HL-60 (cell line): ENCODE data around the gene CPED1.
"Not testable (repeated sequence)": the region's sequence is repeated elsewhere in the genome, so short reads cannot be mapped to it uniquely, and the experiment has no call there.

ENCODE experiments used
- DNase-seq, 2 experiments: peaks; one replicate each; pipeline ENCODE4 v3.0.0-alpha.2; 2010 to 2020; ENCODE audit warnings: low read depth in 1 of 2, low spot score in 1 of 2
- H3K27ac ChIP-seq: fragments of 250-450 bp; sonication (Bioruptor Pico); replicated peaks from 2 replicates; pipeline ENCODE4 v1.5.1; 2020; ENCODE audit warnings: mild to moderate bottlenecking, moderate library complexity
- H3K27me3 ChIP-seq: fragments of 250-450 bp; sonication (Bioruptor Pico); 2 replicates; pipeline ENCODE4 v1.5.1; 2021; ENCODE audit warnings: mild to moderate bottlenecking, moderate library complexity; ENCODE audit not compliant: insufficient read depth, poor library complexity, severe bottlenecking
- H3K4me3 ChIP-seq: replicated peaks from 2 replicates; pipeline ENCODE4 v1.5.1; 2011; ENCODE audit warnings: mild to moderate bottlenecking, control low read depth, low read length; ENCODE audit not compliant: insufficient read depth
- CTCF ChIP-seq: IDR thresholded peaks from one replicate; pipeline ENCODE4 v1.5.1; 2011; ENCODE audit warnings: low read length, control low read depth, inconsistent platforms; ENCODE audit not compliant: insufficient read depth
- GABPA ChIP-seq: IDR thresholded peaks from 2 replicates; pipeline ENCODE4 v1.6.1; 2012; ENCODE audit warnings: low read depth
- POLR2AphosphoS5 ChIP-seq: IDR thresholded peaks from 2 replicates; pipeline ENCODE4 v1.6.1; 2012; ENCODE audit warnings: low read depth
- SPI1 ChIP-seq: IDR thresholded peaks from 2 replicates; pipeline ENCODE4 v1.6.1; 2012; ENCODE audit warnings: low read depth, mild to moderate bottlenecking, borderline replicate concordance
- TF ChIP-seq, protein P1 (sequence below): IDR thresholded peaks from 2 replicates; pipeline ENCODE4 v1.6.1; 2012; ENCODE audit warnings: low read depth; ENCODE audit not compliant: insufficient replicate concordance

Gene CPED1

DNA sequence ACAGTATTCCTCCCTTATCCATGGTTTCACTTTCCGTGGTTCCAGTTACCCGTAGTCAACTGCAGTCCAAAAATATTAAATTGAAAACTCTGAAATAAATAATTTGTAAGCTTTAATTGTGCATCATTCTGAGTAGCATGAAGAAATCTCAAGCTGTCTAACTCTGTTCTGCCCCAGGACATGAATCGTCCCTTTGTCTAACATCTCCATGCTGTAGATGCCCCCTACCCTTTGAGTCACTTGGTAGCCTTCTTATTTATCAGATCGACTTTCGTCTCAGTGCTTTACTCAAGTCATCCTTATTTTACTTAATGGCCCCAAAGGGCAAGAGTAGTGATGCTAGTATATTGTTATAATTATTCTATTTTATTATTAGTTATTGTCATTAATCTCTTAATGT lies 41.8 kb downstream of the CPED1 start:
- H3K27ac ChIP-seq, result no peak overlapping the region

DNA sequence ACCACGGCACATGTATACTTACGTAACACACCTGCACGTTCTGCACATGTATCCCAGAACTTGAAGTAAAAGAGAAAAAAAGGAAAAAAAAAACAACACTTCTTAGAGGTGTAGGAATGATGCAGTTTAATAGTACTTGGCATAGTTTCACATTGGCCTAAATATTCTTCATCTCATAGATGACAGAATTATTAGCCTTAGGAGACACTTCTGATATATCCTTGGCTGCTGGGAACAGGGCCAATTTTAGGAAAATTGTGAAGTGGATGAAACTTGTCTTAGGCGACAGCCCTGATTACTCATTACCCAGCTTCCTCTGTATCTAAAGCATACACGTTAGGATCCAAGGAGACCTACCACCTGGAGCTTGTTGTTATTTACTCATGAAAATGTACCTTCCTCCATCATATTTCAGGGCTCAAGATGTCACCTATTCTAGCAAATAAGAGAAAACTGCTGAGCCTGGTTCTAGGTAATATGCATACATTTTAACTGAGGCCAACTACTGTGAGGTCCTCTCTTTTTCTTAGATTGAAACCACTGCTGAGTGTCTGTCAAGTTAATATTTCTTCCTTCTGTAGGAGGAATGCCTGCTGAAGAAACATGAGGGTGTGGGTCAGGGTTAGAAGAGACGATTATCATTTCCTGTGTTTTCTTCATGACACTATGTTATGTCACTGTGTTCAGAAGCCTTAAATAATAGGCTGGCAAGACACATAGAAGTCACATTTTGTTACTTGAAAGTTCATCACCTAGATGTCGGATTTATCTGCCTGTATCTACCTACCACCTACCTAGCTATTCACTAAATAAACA lies 44.3 kb downstream of the CPED1 start:
- no peak for TF ChIP-seq POLR2AphosphoS5
- TF ChIP-seq, protein P1, sequence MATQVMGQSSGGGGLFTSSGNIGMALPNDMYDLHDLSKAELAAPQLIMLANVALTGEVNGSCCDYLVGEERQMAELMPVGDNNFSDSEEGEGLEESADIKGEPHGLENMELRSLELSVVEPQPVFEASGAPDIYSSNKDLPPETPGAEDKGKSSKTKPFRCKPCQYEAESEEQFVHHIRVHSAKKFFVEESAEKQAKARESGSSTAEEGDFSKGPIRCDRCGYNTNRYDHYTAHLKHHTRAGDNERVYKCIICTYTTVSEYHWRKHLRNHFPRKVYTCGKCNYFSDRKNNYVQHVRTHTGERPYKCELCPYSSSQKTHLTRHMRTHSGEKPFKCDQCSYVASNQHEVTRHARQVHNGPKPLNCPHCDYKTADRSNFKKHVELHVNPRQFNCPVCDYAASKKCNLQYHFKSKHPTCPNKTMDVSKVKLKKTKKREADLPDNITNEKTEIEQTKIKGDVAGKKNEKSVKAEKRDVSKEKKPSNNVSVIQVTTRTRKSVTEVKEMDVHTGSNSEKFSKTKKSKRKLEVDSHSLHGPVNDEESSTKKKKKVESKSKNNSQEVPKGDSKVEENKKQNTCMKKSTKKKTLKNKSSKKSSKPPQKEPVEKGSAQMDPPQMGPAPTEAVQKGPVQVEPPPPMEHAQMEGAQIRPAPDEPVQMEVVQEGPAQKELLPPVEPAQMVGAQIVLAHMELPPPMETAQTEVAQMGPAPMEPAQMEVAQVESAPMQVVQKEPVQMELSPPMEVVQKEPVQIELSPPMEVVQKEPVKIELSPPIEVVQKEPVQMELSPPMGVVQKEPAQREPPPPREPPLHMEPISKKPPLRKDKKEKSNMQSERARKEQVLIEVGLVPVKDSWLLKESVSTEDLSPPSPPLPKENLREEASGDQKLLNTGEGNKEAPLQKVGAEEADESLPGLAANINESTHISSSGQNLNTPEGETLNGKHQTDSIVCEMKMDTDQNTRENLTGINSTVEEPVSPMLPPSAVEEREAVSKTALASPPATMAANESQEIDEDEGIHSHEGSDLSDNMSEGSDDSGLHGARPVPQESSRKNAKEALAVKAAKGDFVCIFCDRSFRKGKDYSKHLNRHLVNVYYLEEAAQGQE, result no peak
- no peak for TF ChIP-seq CTCF
- TF ChIP-seq SPI1, result no peak
- TF ChIP-seq GABPA, result no peak
- Histone ChIP-seq H3K4me3 (no peak overlapping the region), H3K27ac (no peak overlapping the region), H3K27me3 (no peaks in the 10 kb centered on the region)
- DNase-seq, result no peak

More for the DNA sequence above, 41.8 kb downstream of the CPED1 start:
- no peak for TF ChIP-seq SPI1
- TF ChIP-seq GABPA, result no peak
- no peak for TF ChIP-seq POLR2AphosphoS5
- TF ChIP-seq CTCF, result no peak
- TF ChIP-seq, protein P1, result no peak
- no peak for DNase-seq
- no peaks in the 10 kb centered on the region for H3K27me3 ChIP-seq
- H3K4me3 ChIP-seq, result no peak overlapping the region

DNA sequence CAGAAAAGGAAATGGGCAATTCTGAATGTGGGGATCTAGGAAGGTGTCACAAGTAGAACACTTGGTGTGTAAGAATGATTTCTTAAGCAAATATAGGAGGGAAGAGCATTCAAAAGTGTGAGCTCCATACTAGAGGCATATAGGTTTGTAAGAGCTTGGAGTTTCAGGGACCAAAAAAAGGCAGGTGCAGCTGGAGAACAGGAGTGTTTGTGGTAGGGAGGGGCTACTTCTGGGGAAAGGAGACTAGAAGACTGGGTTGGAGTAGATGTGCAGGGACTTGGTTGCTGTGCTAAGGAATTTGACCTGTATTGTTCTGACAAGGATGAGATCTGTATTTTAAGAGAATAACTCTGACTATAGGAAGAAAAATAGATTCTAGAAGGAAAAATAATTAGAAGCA lies 46.4 kb downstream of the CPED1 start:
- Histone ChIP-seq H3K27ac (no peak overlapping the region), H3K4me3 (no peak overlapping the region), H3K27me3 (no peaks in the 10 kb centered on the region)
- no peak for TF ChIP-seq GABPA
- TF ChIP-seq SPI1, result no peak
- TF ChIP-seq, protein P1, result no peak
- TF ChIP-seq CTCF, result no peak
- no peak for TF ChIP-seq POLR2AphosphoS5
- DNase-seq, result no peak

DNA sequence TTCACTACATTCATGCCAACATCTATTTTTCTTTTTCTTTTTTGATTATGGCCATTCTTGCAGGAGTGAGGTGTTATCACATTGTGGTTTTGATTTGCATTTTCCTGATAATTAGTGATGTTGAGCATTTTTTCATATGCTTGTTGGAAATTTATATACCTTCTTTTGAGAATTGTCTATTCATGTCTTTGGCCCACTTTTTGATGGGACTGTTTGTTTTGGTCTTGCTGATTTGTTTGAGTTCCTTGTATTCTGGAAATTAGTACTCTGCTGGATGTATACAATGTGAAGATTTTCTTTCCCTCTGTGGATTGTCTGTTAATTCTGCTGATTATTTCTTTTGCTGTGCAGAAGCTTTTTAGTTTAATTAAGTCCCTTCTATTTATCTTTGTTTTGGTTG lies 48.3 kb downstream of the CPED1 start:
- H3K27me3 ChIP-seq, H3K4me3 ChIP-seq, DNase-seq, H3K27ac ChIP-seq: not testable (repeated sequence)

DNA sequence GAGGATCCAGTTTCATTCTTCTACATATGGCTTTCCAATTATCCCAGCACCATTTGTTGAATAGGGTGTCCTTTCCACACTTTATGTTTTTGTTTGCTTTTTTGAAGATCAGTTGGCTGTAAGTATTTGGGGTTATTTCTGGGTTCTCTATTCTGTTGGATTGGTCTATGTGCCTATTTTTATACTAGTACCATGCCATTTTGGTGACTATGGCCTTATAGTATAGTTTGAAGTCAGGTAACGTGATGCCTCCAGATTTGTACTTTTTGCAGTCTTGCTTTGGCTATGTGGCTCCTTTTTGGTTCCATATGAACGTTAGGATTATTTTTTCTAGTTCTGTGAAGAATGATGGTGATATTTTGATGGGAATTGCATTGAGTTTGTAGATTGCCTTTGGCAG lies 48.8 kb downstream of the CPED1 start:
- not testable (repeated sequence) for H3K4me3 ChIP-seq, H3K27ac ChIP-seq, DNase-seq, H3K27me3 ChIP-seq
